ENCODE data around the gene RAB17.

GRCh38 chr2:237574467-237574866 is 16.1 kb downstream of the RAB17 start:
- TF ChIP-seq CREB5 (CRISPR knock-in tag; IDR thresholded peaks at IDR 0.05; ENCODE audit: low read depth) (no peak), BACH2 (CRISPR knock-in tag; IDR thresholded peaks at IDR 0.05; ENCODE audit: borderline replicate concordance) (no peak), ARNTL (CRISPR knock-in tag; IDR thresholded peaks at IDR 0.05; ENCODE audit: borderline replicate concordance, low read depth) (no peak), RARB (CRISPR knock-in tag; IDR thresholded peaks at IDR 0.05) (no peak), ZFP3 (CRISPR knock-in tag; IDR thresholded peaks at IDR 0.05) (no peak), TCF4 (CRISPR knock-in tag; IDR thresholded peaks at IDR 0.05; ENCODE audit: borderline replicate concordance) (no peak), ZNF565 (CRISPR knock-in tag; conservative IDR thresholded peaks at IDR 0.05; ENCODE audit: low read depth) (no peak), POU6F1 (CRISPR knock-in tag; IDR thresholded peaks at IDR 0.05; ENCODE audit: borderline replicate concordance, low read depth) (no peak), CSDC2 (CRISPR knock-in tag; IDR thresholded peaks at IDR 0.05) (no peak), ISL1 (CRISPR knock-in tag; IDR thresholded peaks at IDR 0.05) (no peak), ESRRG (CRISPR knock-in tag; IDR thresholded peaks at IDR 0.05) (no peak), ZC3H10 (CRISPR knock-in tag; IDR thresholded peaks at IDR 0.05) (no peak)
- TF ChIP-seq, protein P1, sequence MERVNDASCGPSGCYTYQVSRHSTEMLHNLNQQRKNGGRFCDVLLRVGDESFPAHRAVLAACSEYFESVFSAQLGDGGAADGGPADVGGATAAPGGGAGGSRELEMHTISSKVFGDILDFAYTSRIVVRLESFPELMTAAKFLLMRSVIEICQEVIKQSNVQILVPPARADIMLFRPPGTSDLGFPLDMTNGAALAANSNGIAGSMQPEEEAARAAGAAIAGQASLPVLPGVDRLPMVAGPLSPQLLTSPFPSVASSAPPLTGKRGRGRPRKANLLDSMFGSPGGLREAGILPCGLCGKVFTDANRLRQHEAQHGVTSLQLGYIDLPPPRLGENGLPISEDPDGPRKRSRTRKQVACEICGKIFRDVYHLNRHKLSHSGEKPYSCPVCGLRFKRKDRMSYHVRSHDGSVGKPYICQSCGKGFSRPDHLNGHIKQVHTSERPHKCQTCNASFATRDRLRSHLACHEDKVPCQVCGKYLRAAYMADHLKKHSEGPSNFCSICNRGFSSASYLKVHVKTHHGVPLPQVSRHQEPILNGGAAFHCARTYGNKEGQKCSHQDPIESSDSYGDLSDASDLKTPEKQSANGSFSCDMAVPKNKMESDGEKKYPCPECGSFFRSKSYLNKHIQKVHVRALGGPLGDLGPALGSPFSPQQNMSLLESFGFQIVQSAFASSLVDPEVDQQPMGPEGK (CRISPR knock-in tag; IDR thresholded peaks at IDR 0.05; ENCODE audit: borderline replicate concordance), result no peak

All from SK-N-SH treated with all-trans-retinoic acid at 6 μM for 48 hours (cell line).